Raji (cell line): ENCODE data around the gene SPINT2.
A peak's percentile ranks its signal among the peaks of the same experiment; 100 is the strongest.

Experiments used
- POLR2A ChIP-seq: IDR thresholded peaks from 2 replicates; pipeline ENCODE4 v1.6.1; 2011; ENCODE audit warnings: low read depth, low read length, control low read depth; ENCODE audit not compliant: insufficient read depth

Gene SPINT2

GRCh38 chr19:38298821-38299680 is 34.7 kb downstream of the SPINT2 start:
- TF ChIP-seq POLR2A: no peak

DNA sequence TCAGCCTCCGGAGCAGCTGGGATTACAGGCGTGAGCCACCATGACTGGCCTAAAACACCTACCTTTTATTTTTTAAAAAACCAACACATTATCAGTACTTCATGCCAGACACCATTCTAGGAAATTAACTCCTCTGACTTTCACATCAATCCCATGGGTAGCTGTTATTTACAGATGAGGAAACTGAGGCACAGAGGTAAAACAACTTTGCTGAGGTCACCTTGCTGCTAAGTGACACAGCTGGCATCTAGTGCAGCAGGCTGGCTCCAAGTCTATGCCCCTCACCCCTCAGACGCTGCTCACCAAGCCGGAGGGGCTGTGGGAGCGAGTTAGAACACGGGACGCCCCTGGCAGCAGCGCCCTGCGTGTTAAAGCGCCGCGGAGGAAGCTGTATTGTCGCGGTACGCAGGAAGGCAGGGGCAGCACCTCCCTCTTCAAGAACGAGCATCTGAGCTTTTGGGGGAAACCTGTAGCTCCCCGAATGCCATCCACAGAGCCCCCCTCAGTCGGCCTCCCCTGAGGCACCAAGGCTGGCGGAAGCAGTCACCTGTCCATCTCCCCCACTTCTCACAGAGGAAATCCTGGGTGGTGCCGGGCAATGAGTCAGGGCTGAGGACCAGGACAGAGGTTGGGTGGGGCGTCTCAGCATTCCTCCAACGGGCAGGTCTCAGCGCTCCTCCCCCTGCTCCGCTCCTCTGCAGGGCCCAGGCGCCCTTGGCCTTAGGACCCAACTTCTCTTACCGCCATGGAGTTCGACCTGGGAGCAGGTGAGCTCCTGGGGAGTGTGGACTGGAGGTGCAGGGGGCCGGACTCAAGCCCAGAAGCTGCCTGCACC is 39.4 kb downstream of the SPINT2 start, which contains the start of gene C19orf33:
Gene C19orf33, plus strand, starts transcription at position 735 of the 835 bp plus-strand sequence. Its CDS starts 11 bp downstream, at position 746.
- no peak for TF ChIP-seq POLR2A

- TF ChIP-seq POLR2A: no peak
These were observed 40.0 kb downstream of the SPINT2 start for GRCh38 chr19:38304352-38304865.

DNA sequence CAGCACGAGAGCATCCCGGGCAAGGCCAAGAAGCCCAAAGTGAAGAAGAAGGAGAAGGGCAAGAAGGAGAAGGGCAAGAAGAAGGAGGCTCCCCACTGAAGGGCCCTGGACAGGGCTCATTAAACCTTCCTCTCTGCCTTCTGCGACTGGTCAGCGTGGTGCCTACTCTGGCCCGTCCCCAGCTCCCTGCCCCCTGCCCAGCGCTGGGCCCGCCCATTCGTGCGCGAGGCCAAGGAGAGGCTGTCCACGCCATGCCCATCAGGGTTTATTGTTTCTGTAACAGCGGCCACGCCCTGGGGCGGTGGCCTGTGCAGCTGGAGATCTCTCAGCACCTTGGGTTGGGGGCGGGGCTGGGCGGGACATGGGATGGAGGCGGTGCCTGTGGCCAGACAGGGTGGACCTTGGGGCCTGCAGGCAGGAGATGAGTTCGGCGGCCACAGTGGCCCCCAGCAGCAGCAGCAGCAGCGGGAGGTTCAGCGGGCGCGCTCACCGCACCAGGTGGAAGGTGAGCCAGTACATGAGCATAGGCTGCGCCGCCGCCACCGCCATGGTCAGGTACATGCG is 40.6 kb downstream of the SPINT2 start:
- TF ChIP-seq POLR2A: no peak

DNA sequence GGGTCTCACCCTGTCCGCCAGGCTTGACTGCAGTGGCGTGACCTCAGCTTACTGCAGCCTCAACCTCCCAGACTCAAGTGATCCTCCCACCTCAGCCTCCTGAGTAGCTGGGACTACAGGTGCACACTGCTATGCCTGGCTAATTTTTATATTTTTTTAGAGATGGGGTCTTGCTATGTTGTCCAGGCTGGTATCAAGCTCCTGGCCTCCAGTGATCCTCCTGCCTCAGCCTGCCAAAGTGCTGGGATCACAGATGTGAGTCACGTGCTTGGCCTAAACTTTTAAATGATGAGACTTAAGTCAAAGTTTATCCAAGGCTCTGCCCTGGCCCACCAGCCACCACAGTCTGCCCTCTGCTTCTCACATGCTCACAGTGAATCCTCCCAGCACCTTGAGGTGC is 41.9 kb downstream of the SPINT2 start:
- TF ChIP-seq POLR2A: no peak

DNA sequence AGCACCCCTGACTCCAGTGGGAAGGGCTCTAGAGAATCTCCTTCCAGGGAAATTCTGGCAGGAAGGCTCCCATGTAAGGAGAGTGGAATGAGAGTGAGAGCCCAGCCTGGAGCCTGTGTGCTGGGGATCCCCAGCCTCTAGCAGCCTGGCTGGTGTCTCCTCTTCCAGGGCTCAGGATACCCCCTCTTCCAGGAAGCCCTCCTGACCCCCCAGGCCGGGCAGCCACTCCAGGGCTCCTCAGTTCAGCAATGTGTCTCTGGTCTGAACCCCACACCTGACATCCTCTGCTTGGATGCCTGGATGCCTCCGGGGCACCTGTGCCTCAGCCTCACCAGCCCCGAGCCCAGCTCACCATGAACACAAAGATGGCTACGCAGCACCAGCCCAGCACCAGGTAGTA is 42.7 kb downstream of the SPINT2 start:
- no peak for TF ChIP-seq POLR2A

DNA sequence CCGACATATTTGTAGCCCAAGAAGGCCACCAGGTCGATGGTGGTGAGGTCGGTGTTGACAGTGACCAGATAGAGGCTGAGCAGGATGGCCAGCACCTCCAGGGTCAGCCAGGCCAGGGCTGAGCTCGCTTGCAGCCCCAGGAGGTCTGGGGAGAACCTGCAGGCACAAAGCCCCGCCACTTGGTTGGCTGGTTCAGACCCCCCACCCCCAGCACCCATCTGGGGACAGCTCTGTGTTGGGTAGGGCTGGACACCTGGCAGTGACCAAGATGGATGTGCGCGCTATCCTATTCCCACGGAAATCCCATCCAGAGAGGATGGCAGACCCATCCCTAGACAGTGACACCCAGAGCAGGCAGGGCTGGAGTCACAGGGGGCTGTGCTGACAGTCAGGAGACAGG is 43.2 kb downstream of the SPINT2 start:
- no peak for TF ChIP-seq POLR2A

- no peak for TF ChIP-seq POLR2A
These were observed 43.8 kb downstream of the SPINT2 start for GRCh38 chr19:38308006-38308766.

DNA sequence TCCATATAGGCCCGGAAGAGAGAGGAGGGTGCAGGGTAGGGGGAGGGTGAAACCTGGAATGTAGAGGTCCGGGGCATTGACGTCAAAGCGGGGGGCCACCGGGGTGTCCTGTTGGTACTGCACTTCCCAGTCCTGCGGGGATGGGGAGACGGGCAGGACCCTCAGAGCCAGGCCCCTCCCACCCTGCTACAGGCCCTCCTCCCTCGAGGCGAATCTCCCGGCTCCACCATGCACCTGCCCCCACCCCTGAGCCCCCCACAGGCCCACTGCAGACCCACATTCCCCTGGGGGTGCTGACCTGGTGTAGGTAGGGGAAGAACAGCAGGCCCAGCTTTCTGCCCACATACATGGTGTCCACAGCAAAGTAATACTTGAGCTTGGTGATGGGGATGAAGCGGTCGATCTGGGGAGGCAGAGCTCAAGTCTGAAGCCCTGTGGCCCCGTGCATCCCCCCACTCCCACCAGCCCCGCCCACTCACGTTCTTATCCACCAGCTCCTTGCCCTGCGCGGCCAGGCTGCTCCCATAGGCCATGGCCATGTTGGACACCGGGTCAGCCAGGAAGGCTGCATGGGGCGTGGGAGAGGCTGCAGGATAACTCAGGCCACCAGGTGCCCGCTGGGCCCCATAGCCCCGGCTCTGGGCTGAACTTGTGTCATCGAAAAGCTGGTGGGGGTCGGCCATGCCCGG is 44.7 kb downstream of the SPINT2 start:
- TF ChIP-seq POLR2A: no peak

GRCh38 chr19:38309615-38310278 is 45.4 kb downstream of the SPINT2 start:
- no peak for TF ChIP-seq POLR2A

DNA sequence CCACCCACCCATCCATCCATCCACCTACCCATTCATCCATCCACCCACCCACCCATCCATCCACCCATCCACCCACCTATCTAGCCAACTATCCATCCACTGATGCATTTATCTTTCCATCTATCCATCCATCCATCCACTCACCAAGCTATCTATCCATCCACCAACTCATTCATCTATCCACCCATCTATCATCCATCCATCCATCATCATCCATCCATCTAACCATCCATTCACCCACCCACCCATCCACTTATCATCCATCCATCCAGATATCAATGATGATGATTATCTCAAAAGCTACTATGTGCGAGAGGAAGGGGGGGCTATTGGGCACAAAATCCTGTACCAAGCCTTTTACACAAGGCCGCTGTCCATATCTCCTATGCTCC is 45.9 kb downstream of the SPINT2 start:
- TF ChIP-seq POLR2A: no peak

DNA sequence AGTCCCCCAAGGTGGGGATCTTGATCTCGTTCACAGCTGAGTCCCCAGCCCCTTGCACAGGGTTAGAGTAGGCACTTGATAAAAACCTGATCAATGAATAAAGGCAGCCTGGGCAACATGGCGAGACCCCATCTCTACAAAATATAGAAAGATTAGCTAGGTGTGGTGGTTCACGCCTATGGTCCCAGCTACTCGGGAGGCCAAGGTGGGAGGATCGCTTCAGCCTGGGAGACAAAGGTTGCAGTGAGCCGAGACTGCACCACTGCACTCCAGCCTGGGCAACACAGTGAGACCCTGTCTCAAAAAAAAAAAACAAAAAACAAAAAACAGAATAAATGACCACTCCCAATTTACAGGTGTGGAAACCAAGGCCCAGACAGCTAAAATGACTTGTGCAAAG is 46.6 kb downstream of the SPINT2 start:
- TF ChIP-seq POLR2A: no peak

- TF ChIP-seq POLR2A: 0 out of 2 replicates have a peak, but pooled peaks have one; percentile 51
These were observed 51.5 kb downstream of the SPINT2 start, which contains the start of gene YIF1B for GRCh38 chr19:38315657-38316476. YIF1B (minus strand) TSS chr19:38315947; CDS start chr19:38315917, 30 bp downstream.
